HUES64 (cell line): ENCODE results near the gene NR1H2.

ENCODE experiments used
- H3K27ac ChIP-seq: 2 replicates; pipeline ENCODE4 v1.7.0; 2013; ENCODE audit warnings: low read depth, low read length, inconsistent platforms
- H3K27me3 ChIP-seq: 2 replicates; pipeline ENCODE4 v1.6.1; 2013; ENCODE audit warnings: mild to moderate bottlenecking, low read length; ENCODE audit not compliant: insufficient read depth
- H3K36me3 ChIP-seq: 2 replicates; pipeline ENCODE4 v1.6.1; 2013; ENCODE audit warnings: mild to moderate bottlenecking, low read length; ENCODE audit not compliant: insufficient read depth
- H3K4me1 ChIP-seq: 2 replicates; pipeline ENCODE4 v1.6.1; 2013; ENCODE audit warnings: mild to moderate bottlenecking, low read length, moderate library complexity; ENCODE audit not compliant: insufficient read depth
- H3K4me3 ChIP-seq: 2 replicates; pipeline ENCODE4 v1.5.1; 2013; ENCODE audit warnings: mild to moderate bottlenecking, low read length, moderate library complexity
- H3K9ac ChIP-seq: 2 replicates; pipeline ENCODE4 v1.6.1; 2013; ENCODE audit warnings: mild to moderate bottlenecking, low read depth, low read length
- H3K9me3 ChIP-seq: 2 replicates; pipeline ENCODE4 v1.6.1; 2013; ENCODE audit warnings: low read depth, low read length; ENCODE audit not compliant: insufficient read depth
- WGBS: fragments of 150-250, 120-280 bp; methylation state at CpG from one replicate; pipeline ENCODE4 v1.1.7; 2013; ENCODE audit warnings: missing lambda C conversion rate; 5-methylcytosine and 5-hydroxymethylcytosine counted together

Gene NR1H2

DNA sequence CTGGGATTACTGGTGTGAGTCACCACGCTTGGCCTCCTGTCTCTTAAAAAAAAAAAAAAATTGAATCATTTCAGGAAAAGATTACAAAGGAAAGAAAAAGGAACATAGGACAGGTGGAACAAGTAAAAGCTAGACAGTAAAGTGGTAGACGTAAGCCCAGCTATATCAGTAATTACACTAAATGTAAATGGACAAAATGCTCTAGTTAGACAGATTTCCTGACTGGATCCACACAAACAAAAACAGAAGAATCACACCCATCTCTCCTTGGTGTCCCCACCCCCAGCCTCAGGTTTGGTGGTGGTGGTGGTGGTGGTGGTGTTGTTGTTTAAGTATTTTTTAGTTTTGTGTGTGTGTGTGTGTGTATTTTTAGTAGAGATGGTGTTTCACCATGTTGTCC is 36.2 kb downstream of the NR1H2 start:
- no peaks in the 10 kb centered on the region for H3K27me3 ChIP-seq
- 89% methylated on average over 1 of the region's 2 CpGs for WGBS
- H3K4me3 ChIP-seq = no peak overlapping the region
- peaks cover 49% of the 10 kb centered on the region for H3K36me3 ChIP-seq
- no peaks in the 10 kb centered on the region for H3K9me3 ChIP-seq
- no peak overlapping the region for H3K27ac ChIP-seq
- H3K9ac ChIP-seq = no peak overlapping the region
- H3K4me1 ChIP-seq = no peaks in the 10 kb centered on the region

DNA sequence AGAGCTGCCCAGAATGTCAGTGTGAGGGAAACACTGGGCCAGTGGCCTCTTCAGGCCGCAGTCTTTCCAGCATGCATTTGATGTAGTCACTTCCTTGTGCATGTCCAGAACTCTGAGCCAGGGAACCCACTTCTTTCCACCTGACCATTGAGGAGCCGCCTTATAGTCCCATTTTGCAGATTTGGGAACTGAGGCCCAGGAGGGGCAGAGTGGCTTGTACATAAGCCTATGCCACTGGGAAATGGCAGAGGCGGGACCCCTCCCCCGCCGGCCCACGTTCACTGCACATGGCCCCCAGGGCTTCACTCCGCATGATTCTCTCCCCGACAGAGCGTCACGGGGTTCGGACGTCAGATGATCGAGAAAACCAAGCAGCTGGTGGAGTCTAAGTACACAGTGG is 36.8 kb downstream of the NR1H2 start:
- Histone ChIP-seq H3K27me3 (peaks cover 2% of the 10 kb centered on the region; the same call in 1 of the 2 replicates), H3K4me1 (no peaks in the 10 kb centered on the region), H3K27ac (no peak overlapping the region), H3K9me3 (no peaks in the 10 kb centered on the region), H3K4me3 (no peak overlapping the region), H3K9ac (no peak overlapping the region), H3K36me3 (peaks cover 45% of the 10 kb centered on the region)
- 96% methylated on average over 13 of the region's 13 CpGs for WGBS

GRCh38 chr19:50413531-50413930 is 37.3 kb downstream of the NR1H2 start:
- H3K9me3 ChIP-seq = no peaks in the 10 kb centered on the region
- H3K27ac ChIP-seq = no peak overlapping the region
- no peak overlapping the region for H3K9ac ChIP-seq
- peaks cover 43% of the 10 kb centered on the region for H3K36me3 ChIP-seq
- no peaks in the 10 kb centered on the region for H3K4me1 ChIP-seq
- 95% methylated on average over 21 of the region's 21 CpGs for WGBS
- H3K27me3 ChIP-seq = peaks cover 6% of the 10 kb centered on the region
- no peak overlapping the region for H3K4me3 ChIP-seq

GRCh38 chr19:50414864-50415660 is 38.8 kb downstream of the NR1H2 start:
- Histone ChIP-seq H3K4me1 (peaks cover 4% of the 10 kb centered on the region), H3K9ac (no peak overlapping the region; the same call in 1 of the 2 replicates), H3K4me3 (no peak overlapping the region), H3K36me3 (peaks cover 28% of the 10 kb centered on the region), H3K27ac (0 out of 2 replicates have a peak overlapping the region, but pooled peaks have one; percentile 33), H3K27me3 (peaks cover 21% of the 10 kb centered on the region), H3K9me3 (no peaks in the 10 kb centered on the region)
- 65% methylated on average over 37 of the region's 37 CpGs for WGBS

GRCh38 chr19:50415661-50416033 is 39.4 kb downstream of the NR1H2 start:
- H3K27me3 ChIP-seq = peaks cover 24% of the 10 kb centered on the region
- H3K9me3 ChIP-seq = no peaks in the 10 kb centered on the region
- no peak overlapping the region for H3K4me3 ChIP-seq
- H3K9ac ChIP-seq = no peak overlapping the region
- H3K4me1 ChIP-seq = peaks cover 6% of the 10 kb centered on the region
- 92% methylated on average over 19 of the region's 22 CpGs for WGBS
- H3K27ac ChIP-seq = no peak overlapping the region
- H3K36me3 ChIP-seq = peaks cover 22% of the 10 kb centered on the region

DNA sequence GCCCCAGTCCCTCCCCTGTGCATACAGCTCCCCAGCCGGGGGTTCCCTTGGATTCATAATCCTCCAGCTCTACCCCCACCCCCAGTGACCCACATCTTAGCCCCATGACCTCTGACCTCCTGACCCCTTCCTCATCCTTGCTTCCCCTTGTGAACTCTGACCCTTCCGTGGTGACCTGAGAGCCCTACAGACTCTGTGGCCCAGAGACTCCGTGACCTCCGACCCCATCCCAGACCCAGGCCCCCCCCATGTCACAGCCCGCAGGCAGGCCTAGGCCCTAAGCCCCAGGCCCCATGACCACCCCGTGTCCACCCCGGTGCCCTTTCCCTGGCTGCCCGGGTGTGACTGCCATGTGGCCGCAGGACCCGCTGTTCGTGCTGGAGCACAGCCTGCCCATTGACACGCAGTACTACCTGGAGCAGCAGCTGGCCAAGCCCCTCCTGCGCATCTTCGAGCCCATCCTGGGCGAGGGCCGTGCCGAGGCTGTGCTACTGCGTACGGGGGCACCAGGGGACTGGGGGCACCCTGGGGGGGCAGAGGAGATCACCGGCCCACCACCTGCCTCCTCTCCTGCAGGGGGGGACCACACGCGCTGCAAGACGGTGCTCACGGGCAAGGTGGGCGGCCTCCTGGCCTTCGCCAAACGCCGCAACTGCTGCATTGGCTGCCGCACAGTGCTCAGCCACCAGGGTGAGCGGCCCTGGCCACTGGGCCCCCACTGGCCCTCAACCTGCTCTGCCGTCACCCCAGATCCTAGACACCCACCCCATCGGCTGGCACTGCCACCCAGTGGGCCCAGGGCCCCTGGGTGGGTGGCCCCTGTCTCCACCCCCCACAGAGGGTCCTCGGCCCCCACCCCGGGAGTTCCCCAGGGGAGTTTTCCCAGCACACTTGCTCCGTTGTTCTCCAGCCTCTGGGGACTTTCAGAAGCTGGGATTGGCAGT is 40.0 kb downstream of the NR1H2 start:
- Histone ChIP-seq H3K4me1 (peaks cover 6% of the 10 kb centered on the region), H3K4me3 (no peak overlapping the region), H3K36me3 (peaks cover 16% of the 10 kb centered on the region; the same call in 1 of the 2 replicates), H3K27me3 (peaks cover 24% of the 10 kb centered on the region), H3K9ac (no peak overlapping the region), H3K9me3 (peaks cover 3% of the 10 kb centered on the region; the same call in 1 of the 2 replicates), H3K27ac (no peak overlapping the region)
- whole genome bisulfite sequencing = 90% methylated on average over 35 of the region's 35 CpGs

- peaks cover 3% of the 10 kb centered on the region; the same call in 1 of the 2 replicates for H3K9me3 ChIP-seq
- no peak overlapping the region for H3K9ac ChIP-seq
- H3K27ac ChIP-seq = no peak overlapping the region
- peaks cover 6% of the 10 kb centered on the region for H3K4me1 ChIP-seq
- peaks cover 14% of the 10 kb centered on the region; the same call in 1 of the 2 replicates for H3K36me3 ChIP-seq
- H3K27me3 ChIP-seq = peaks cover 24% of the 10 kb centered on the region
- no peak overlapping the region for H3K4me3 ChIP-seq
- WGBS = 76% methylated on average over 35 of the region's 42 CpGs
Observed at GRCh38 chr19:50417111-50418081, 41.1 kb downstream of the NR1H2 start.

DNA sequence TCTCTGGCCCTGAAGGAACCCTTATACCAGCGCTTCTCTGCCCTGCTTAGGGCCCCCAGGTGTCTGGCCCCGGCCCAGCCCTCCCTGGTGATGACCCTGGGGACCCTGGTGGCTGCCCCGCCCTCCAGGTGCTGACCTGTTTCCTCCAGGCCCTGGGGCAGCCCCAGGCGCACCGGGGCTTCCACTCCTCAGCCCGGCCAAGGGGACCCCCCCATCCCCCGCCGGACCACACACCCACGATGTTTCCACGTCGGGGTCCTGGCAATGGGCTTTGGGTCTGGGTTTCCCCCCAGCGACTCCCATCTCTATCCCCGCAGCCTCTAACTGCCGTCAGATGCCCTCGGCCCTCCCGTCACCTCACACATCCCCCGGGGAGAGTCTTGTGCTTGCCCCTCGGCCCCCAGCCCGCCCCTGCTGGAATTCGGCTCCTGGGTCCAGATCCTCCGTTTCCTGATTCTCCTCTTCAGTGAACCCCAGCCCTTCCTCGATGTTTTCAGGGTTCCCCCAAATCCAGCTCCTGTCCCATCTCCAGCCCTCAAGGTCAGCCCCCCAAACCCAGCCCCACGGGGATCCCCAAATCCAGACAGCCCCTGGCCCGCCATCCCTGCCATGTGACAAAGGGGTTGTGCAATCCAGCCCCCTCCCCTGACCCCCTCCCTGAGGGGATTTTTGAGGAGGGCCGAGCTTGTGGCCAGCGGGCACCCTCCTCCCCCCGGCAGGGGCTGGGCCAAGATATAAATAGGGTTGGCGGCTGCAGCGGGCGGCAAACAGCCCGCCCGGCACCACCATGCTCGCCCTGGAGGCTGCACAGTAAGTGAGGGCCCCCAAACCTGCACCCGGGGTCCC is 42.1 kb downstream of the NR1H2 start, which contains the start of gene SPIB:
SPIB (plus strand) TSS at position 763 of the 846 bp plus-strand sequence; CDS start at position 788, 25 bp downstream.
- 0 out of 2 replicates have a peak, but pooled peaks cover 4% of the 10 kb centered on the region for H3K36me3 ChIP-seq
- H3K9me3 ChIP-seq = peaks cover 3% of the 10 kb centered on the region; the same call in 1 of the 2 replicates
- H3K4me3 ChIP-seq = peak within 1 kb of the TSS; percentile 57
- H3K4me1 ChIP-seq = peaks cover 6% of the 10 kb centered on the region
- no peak within 1 kb of the TSS; the same call in 1 of the 2 replicates for H3K9ac ChIP-seq
- H3K27me3 ChIP-seq = peaks cover 24% of the 10 kb centered on the region
- no peak within 1 kb of the TSS for H3K27ac ChIP-seq
- WGBS = 14% methylated on average over 33 of the region's 34 CpGs

DNA sequence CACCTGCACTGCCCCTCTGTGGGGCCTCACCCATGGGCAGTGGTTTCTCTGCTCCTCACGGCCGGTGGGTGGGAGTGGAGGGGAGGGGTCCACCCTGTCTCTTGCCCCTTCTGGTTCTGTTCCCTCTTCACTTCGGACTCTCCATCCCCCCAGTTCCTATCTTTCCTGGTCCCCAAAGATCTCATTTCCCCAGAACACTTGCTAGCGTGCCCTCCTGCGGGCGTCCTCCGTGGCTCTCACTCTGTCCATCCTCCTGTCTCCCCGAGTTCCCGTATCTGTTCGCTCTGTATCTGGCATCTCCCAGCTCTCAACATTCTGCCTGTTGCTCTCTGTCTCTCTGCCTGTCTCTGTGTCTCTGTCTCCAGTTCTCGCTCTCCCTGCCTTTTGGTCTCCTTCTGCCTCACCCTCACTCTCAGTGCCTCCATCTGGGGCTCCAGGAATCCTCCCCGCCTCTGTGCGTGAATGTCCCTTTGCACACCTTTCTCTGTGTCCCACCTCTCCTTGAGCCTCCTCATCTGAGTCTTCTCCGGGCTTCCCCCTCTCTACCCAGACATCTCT is 42.8 kb downstream of the NR1H2 start:
- H3K27me3 ChIP-seq = peaks cover 24% of the 10 kb centered on the region
- H3K9me3 ChIP-seq = peaks cover 3% of the 10 kb centered on the region; the same call in 1 of the 2 replicates
- peak overlapping the region; percentile 57 for H3K4me3 ChIP-seq
- WGBS = 3% methylated on average over 13 of the region's 14 CpGs
- peaks cover 6% of the 10 kb centered on the region for H3K4me1 ChIP-seq
- H3K27ac ChIP-seq = no peak overlapping the region
- no peak overlapping the region; the same call in 1 of the 2 replicates for H3K9ac ChIP-seq
- no peaks in the 10 kb centered on the region for H3K36me3 ChIP-seq
